Effector memory CD8-positive, alpha-beta T cell (primary cell): ENCODE results near the gene NOVA1.

Experiments
- ATAC-seq: fragments of 150-1000 bp; cut with Tn5 transposase; replicated peaks from 2 replicates; pipeline ENCODE4 v1.10.0; 2021; ENCODE audit warnings: mild to moderate bottlenecking, moderate library complexity
- DNase-seq, 3 experiments: peaks; one replicate each; pipeline ENCODE4 v3.0.0; 2021
- H3K27ac Mint-ChIP-seq, 2 donors: one replicate each; pipeline ENCODE4 v1.8.0; 2022; ENCODE audit warnings: mild to moderate bottlenecking in 2 of 2, mixed read lengths in 2 of 2, moderate library complexity in 2 of 2
- H3K27me3 Mint-ChIP-seq, 2 donors: one replicate each; pipeline ENCODE4 v1.8.0; 2022; ENCODE audit warnings: mixed read lengths in 2 of 2
- H3K36me3 Mint-ChIP-seq: one replicate; pipeline ENCODE4 v1.8.0; 2022; ENCODE audit warnings: mild to moderate bottlenecking, moderate library complexity, mixed read lengths; ENCODE audit not compliant: insufficient read depth
- H3K4me1 Mint-ChIP-seq, 2 donors: one replicate each; pipeline ENCODE4 v1.8.0; 2022; ENCODE audit warnings: low read depth in 2 of 2, mixed read lengths in 2 of 2
- H3K4me3 Mint-ChIP-seq, 2 donors: one replicate each; pipeline ENCODE4 v1.8.0; 2022; ENCODE audit warnings: mild to moderate bottlenecking in 2 of 2, mixed read lengths in 2 of 2, moderate library complexity in 2 of 2
- H3K9me3 Mint-ChIP-seq, 2 donors: one replicate each; pipeline ENCODE4 v1.8.0; 2022; ENCODE audit warnings: mixed read lengths in 2 of 2

NOVA1 gene

GRCh38 chr14:26404927-26405326 lies 192.9 kb downstream of the NOVA1 start:
- Mint-ChIP-seq H3K36me3 (no peaks in the 10 kb centered on the region), H3K27me3 (no peaks in the 10 kb centered on the region), H3K4me3 (no peak overlapping the region), H3K27ac (no peak overlapping the region), H3K9me3 (peaks cover 0 to 10% of the 10 kb centered on the region in 2 donors), H3K4me1 (no peaks in the 10 kb centered on the region)
- DNase-seq (no peak), ATAC-seq (no peak)

GRCh38 chr14:26403760-26404159 lies 194.1 kb downstream of the NOVA1 start:
- Mint-ChIP-seq H3K27me3 (no peaks in the 10 kb centered on the region), H3K4me1 (no peaks in the 10 kb centered on the region), H3K36me3 (no peaks in the 10 kb centered on the region), H3K9me3 (peaks cover 0 to 7% of the 10 kb centered on the region in 2 donors), H3K27ac (no peak overlapping the region), H3K4me3 (no peak overlapping the region)
- DNase-seq (no peak), ATAC-seq (no peak)

GRCh38 chr14:26402126-26402525 lies 195.7 kb downstream of the NOVA1 start:
- no peaks in the 10 kb centered on the region for H3K36me3 Mint-ChIP-seq
- no peak overlapping the region for H3K27ac Mint-ChIP-seq
- no peak overlapping the region for H3K4me3 Mint-ChIP-seq
- H3K9me3 Mint-ChIP-seq, result peaks cover 3 to 9% of the 10 kb centered on the region in 2 donors
- H3K27me3 Mint-ChIP-seq, result no peaks in the 10 kb centered on the region
- DNase-seq, result no peak
- ATAC-seq, result no peak
- H3K4me1 Mint-ChIP-seq, result no peaks in the 10 kb centered on the region

DNA sequence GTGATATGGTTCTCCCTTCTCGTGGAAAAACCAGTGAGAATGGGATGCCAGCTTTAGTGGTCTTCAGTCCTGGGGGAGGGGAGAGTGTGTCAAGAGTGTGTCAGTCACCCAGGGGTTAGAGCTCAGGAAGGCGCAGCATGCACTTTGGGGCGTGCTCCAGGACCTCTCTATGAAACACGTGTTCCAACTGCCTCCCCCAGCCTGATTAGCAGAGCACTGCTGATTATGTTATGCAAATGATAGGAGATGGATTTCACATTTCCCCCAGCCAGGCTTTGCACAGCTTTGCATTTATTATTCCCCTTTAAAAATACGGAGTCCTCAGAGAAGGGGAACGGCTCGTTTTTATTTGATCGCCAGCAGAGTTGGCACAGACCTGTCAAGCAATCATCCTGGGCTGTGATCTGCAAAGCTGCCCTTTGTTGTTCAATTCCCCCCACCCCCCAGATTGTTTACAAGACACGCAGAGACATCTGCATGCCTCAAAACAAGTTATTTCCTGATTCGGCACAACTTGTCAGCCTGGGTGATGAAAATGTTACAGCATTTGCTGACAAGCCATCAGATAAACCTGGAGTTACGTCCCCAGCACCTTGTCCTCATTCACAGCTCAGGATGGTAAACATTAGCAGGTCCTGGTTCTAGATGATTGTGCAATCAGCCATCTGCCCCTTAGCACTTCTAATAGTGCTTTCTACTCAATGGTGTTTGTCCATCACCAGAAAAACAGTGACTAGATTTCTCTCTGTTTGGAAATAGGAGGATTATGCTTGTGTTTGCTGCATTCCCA lies 196.5 kb downstream of the NOVA1 start:
- Mint-ChIP-seq H3K4me1 (no peaks in the 10 kb centered on the region), H3K27me3 (no peaks in the 10 kb centered on the region), H3K36me3 (no peaks in the 10 kb centered on the region), H3K4me3 (no peak overlapping the region), H3K9me3 (peaks cover 6 to 11% of the 10 kb centered on the region in 2 donors), H3K27ac (no peak overlapping the region)
- no peak for DNase-seq
- ATAC-seq, result no peak

- H3K9me3 Mint-ChIP-seq, result peaks cover 6 to 11% of the 10 kb centered on the region in 2 donors
- no peak overlapping the region for H3K4me3 Mint-ChIP-seq
- H3K27ac Mint-ChIP-seq, result no peak overlapping the region
- no peaks in the 10 kb centered on the region for H3K36me3 Mint-ChIP-seq
- no peaks in the 10 kb centered on the region for H3K4me1 Mint-ChIP-seq
- no peak for DNase-seq
- ATAC-seq, result no peak
- no peaks in the 10 kb centered on the region for H3K27me3 Mint-ChIP-seq
Observed at GRCh38 chr14:26400373-26400772, 197.5 kb downstream of the NOVA1 start.

GRCh38 chr14:26398616-26399015 lies 199.2 kb downstream of the NOVA1 start:
- Mint-ChIP-seq H3K9me3 (peaks cover 7 to 14% of the 10 kb centered on the region in 2 donors), H3K4me3 (no peak overlapping the region), H3K27ac (no peak overlapping the region), H3K4me1 (no peaks in the 10 kb centered on the region), H3K27me3 (no peaks in the 10 kb centered on the region), H3K36me3 (no peaks in the 10 kb centered on the region)
- DNase-seq, result no peak
- ATAC-seq, result no peak
